H1 (cell line): Measurements from ENCODE around the gene MAP3K6. TPM values are rescaled to one million over a fixed set of nuclear protein-coding genes. Genes with fewer than 3 reads are reported as not detected.

ENCODE experiments used
- CTCF ChIA-PET: fragments of 300-600 bp; sonication (Branson Sonifier 250); formaldehyde crosslinking; loops from one replicate; lab custom pipeline; 2021; ENCODE audit not compliant: partially characterized antibody; lab: Charles Lee
- POLR2A ChIA-PET: fragments of 300-600 bp; sonication (Branson Sonifier 250); formaldehyde crosslinking; loops from one replicate; lab custom pipeline; 2021; ENCODE audit warnings: inconsistent platforms; ENCODE audit not compliant: partially characterized antibody; lab: Charles Lee
- DNase-seq, 2 experiments: peaks; one replicate each; pipeline versions ENCODE4 v3.0.0 to v3.0.0-alpha.2; 2010 to 2022; ENCODE audit warnings: low spot score in 2 of 2, low read depth in 1 of 2, mixed read lengths in 1 of 2
- FAIRE-seq: peaks from 2 replicates; lab custom pipeline; 2011; peaks lifted over from hg19 to GRCh38; lab: Jason Lieb, UNC
- H2AFZ ChIP-seq: 2 replicates; pipeline ENCODE4 v1.8.1; 2012; ENCODE audit warnings: low read length, inconsistent platforms
- H2AK5ac ChIP-seq: 2 replicates; pipeline ENCODE4 v1.6.1; 2013; ENCODE audit warnings: low read depth, low read length
- H2BK120ac ChIP-seq: replicated peaks from 2 replicates; pipeline ENCODE3; 2013; ENCODE audit warnings: low read depth, low read length, inconsistent platforms
- H2BK12ac ChIP-seq: 2 replicates; pipeline ENCODE4 v1.6.1; 2013; ENCODE audit warnings: low read depth, low read length
- H2BK15ac ChIP-seq: 2 replicates; pipeline ENCODE4 v1.6.1; 2013; ENCODE audit warnings: low read length
- H2BK20ac ChIP-seq: 2 replicates; pipeline ENCODE4 v1.6.1; 2013; ENCODE audit warnings: low read length
- H2BK5ac ChIP-seq: 2 replicates; pipeline ENCODE4 v1.6.1; 2013; ENCODE audit warnings: low read depth, low read length
- H3K14ac ChIP-seq: 2 replicates; pipeline ENCODE4 v1.6.1; 2013; ENCODE audit warnings: inconsistent platforms; ENCODE audit not compliant: insufficient read length
- H3K18ac ChIP-seq: 2 replicates; pipeline ENCODE4 v1.6.1; 2013; ENCODE audit warnings: low read length; ENCODE audit errors: extremely low read depth
- H3K23ac ChIP-seq: 2 replicates; pipeline ENCODE4 v1.6.1; 2013; ENCODE audit warnings: inconsistent platforms; ENCODE audit not compliant: insufficient read length
- H3K23me2 ChIP-seq: 2 replicates; pipeline ENCODE4 v1.6.1; 2013; ENCODE audit warnings: low read depth, low read length
- H3K27ac ChIP-seq: 2 replicates; pipeline ENCODE4 v1.6.1; 2011; ENCODE audit warnings: low read depth, low read length, inconsistent platforms
- H3K27me3 ChIP-seq, 4 experiments: replicated peaks in 1 of 4; 1 replicate in 1 of 4; 2 replicates in 3 of 4; pipeline versions ENCODE4 v1.6.1 to v1.8.1; 2011 to 2013; ENCODE audit warnings: low read length in 3 of 4, mild to moderate bottlenecking in 3 of 4, inconsistent platforms in 2 of 4, mixed read lengths in 2 of 4, moderate library complexity in 1 of 4; ENCODE audit not compliant: control insufficient read depth in 3 of 4, insufficient read depth in 3 of 4; ENCODE audit errors: extremely low read depth in 1 of 4
- H3K36me3 ChIP-seq, 4 experiments: 2 replicates each; pipeline versions ENCODE4 v1.6.1 to v1.8.1; 2011 to 2013; ENCODE audit warnings: mild to moderate bottlenecking in 4 of 4, low read length in 3 of 4, moderate library complexity in 2 of 4, control low read depth in 1 of 4, inconsistent platforms in 1 of 4; ENCODE audit not compliant: insufficient read depth in 4 of 4, control insufficient read depth in 2 of 4
- H3K4ac ChIP-seq: replicated peaks from 2 replicates; pipeline ENCODE3; 2013; ENCODE audit warnings: low read length, low read depth, mixed read lengths, inconsistent platforms; ENCODE audit not compliant: insufficient read length
- H3K4me1 ChIP-seq, 4 experiments: replicated peaks in 1 of 4; 1 replicate in 1 of 4; 2 replicates in 3 of 4; pipeline versions ENCODE4 v1.6.1 to v1.8.1; 2011 to 2013; ENCODE audit warnings: low read length in 3 of 4, inconsistent platforms in 2 of 4, mixed read lengths in 1 of 4; ENCODE audit not compliant: insufficient read depth in 4 of 4, control insufficient read depth in 3 of 4
- H3K4me2 ChIP-seq, 2 experiments: 2 replicates each; pipeline versions ENCODE4 v1.6.1 to v1.8.1; 2011 to 2013; ENCODE audit warnings: low read depth in 2 of 2, low read length in 2 of 2, control low read depth in 1 of 2, inconsistent platforms in 1 of 2, mild to moderate bottlenecking in 1 of 2; ENCODE audit not compliant: insufficient read depth in 1 of 2
- H3K4me3 ChIP-seq, 4 experiments: fragments of 200-600, 300-600 bp in 1 of 4; sonication (generic), shearing (Covaris generic), sonication (Bioruptor Twin) in 1 of 4; 2 replicates each; pipeline versions ENCODE4 v1.5.1 to v1.8.1; 2011 to 2016; ENCODE audit warnings: low read length in 4 of 4, low read depth in 3 of 4, control low read depth in 2 of 4, inconsistent platforms in 2 of 4, mild to moderate bottlenecking in 2 of 4, mixed read lengths in 1 of 4, moderate library complexity in 1 of 4; ENCODE audit not compliant: insufficient read depth in 2 of 4; ENCODE audit errors: extremely low read depth in 1 of 4
- H3K56ac ChIP-seq: replicated peaks from 2 replicates; pipeline ENCODE3; 2013; ENCODE audit warnings: low read depth, mild to moderate bottlenecking, mixed read lengths, low read length, inconsistent platforms; ENCODE audit not compliant: insufficient read length
- H3K79me1 ChIP-seq: 2 replicates; pipeline ENCODE4 v1.6.1; 2013; ENCODE audit warnings: low read depth, low read length, control low read depth
- H3K79me2 ChIP-seq, 2 experiments: 2 replicates each; pipeline versions ENCODE4 v1.6.1 to v1.8.1; 2012 to 2013; ENCODE audit warnings: low read length in 2 of 2, mild to moderate bottlenecking in 2 of 2, inconsistent platforms in 1 of 2; ENCODE audit not compliant: insufficient read depth in 2 of 2, control insufficient read depth in 1 of 2
- H3K9ac ChIP-seq, 4 experiments: replicated peaks in 1 of 4; 1 replicate in 1 of 4; 2 replicates in 3 of 4; pipeline versions ENCODE4 v1.6.1 to v1.8.1; 2011 to 2013; ENCODE audit warnings: low read depth in 3 of 4, low read length in 3 of 4, control low read depth in 2 of 4, mild to moderate bottlenecking in 2 of 4, moderate library complexity in 2 of 4, inconsistent platforms in 1 of 4; ENCODE audit errors: extremely low read depth in 1 of 4
- H3K9me3 ChIP-seq, 2 experiments: 2 replicates each; pipeline versions ENCODE4 v1.6.1 to v1.8.1; 2012 to 2013; ENCODE audit warnings: mild to moderate bottlenecking in 2 of 2, moderate library complexity in 2 of 2, control low read depth in 1 of 2, inconsistent platforms in 1 of 2, low read depth in 1 of 2, low read length in 1 of 2, mixed read lengths in 1 of 2; ENCODE audit not compliant: insufficient read depth in 2 of 2
- H4K20me1 ChIP-seq, 2 experiments: replicated peaks in 1 of 2; 2 replicates each; pipeline versions ENCODE3 to v1.8.1; 2011 to 2013; ENCODE audit warnings: inconsistent platforms in 2 of 2, low read length in 2 of 2, mild to moderate bottlenecking in 1 of 2; ENCODE audit not compliant: insufficient read depth in 2 of 2, control insufficient read depth in 1 of 2
- H4K5ac ChIP-seq: 2 replicates; pipeline ENCODE4 v1.6.1; 2013; ENCODE audit warnings: low read length, low read depth, mixed read lengths, inconsistent platforms; ENCODE audit not compliant: insufficient read length
- H4K8ac ChIP-seq: 2 replicates; pipeline ENCODE4 v1.8.0; 2013; ENCODE audit warnings: mild to moderate bottlenecking, moderate library complexity, low read length, inconsistent platforms; ENCODE audit not compliant: insufficient read depth; ENCODE audit errors: extremely low read depth
- H4K91ac ChIP-seq: replicated peaks from 2 replicates; pipeline ENCODE3; 2013; ENCODE audit warnings: low read length, mixed read lengths, inconsistent platforms; ENCODE audit not compliant: insufficient read length
- CBX8 ChIP-seq: fragments of 300-800, 300-1000 bp; sonication (generic); IDR thresholded peaks from 2 replicates; pipeline ENCODE4 v1.7.1; 2016; ENCODE audit warnings: low read depth, low read length, borderline replicate concordance
- MAFK ChIP-seq: IDR thresholded peaks from 2 replicates; pipeline ENCODE4 v1.6.1; 2012; ENCODE audit warnings: low read depth, mild to moderate bottlenecking, improper control_type of control experiment, low read length
- NRF1 ChIP-seq: IDR thresholded peaks from 2 replicates; pipeline ENCODE4 v1.6.1; 2011; ENCODE audit warnings: mild to moderate bottlenecking, low read depth, low read length, improper control_type of control experiment
- POLR2A ChIP-seq, 2 experiments: IDR thresholded peaks; 1 replicate in 1 of 2; 2 replicates in 1 of 2; pipeline ENCODE4 v1.6.1; 2011; ENCODE audit warnings: low read depth in 2 of 2, low read length in 2 of 2, mild to moderate bottlenecking in 2 of 2; ENCODE audit errors: control extremely low read depth in 1 of 2
- RNF2 ChIP-seq: fragments of 200-900, 300-1000 bp; sonication (generic); IDR thresholded peaks from 2 replicates; pipeline ENCODE4 v1.7.1; 2016; ENCODE audit warnings: borderline replicate concordance, low read depth, mild to moderate bottlenecking, antibody characterized with exemption, low read length; ENCODE audit not compliant: poor library complexity, severe bottlenecking; ENCODE audit errors: missing control alignments
- SIRT6 ChIP-seq: IDR thresholded peaks from one replicate; pipeline ENCODE4 v1.7.1; 2012; ENCODE audit warnings: low read length, inconsistent platforms
- SP4 ChIP-seq: IDR thresholded peaks from 2 replicates; pipeline ENCODE4 v1.6.1; 2012; ENCODE audit warnings: low read length, inconsistent platforms
- WGBS, 2 experiments: shearing (Covaris generic) in 1 of 2; methylation state at CpG; one replicate each; pipeline versions ENCODE4 v1.1.6 to v1.1.7; 2013 to 2015; ENCODE audit warnings: low lambda C conversion rate in 2 of 2, mixed read lengths in 2 of 2, inconsistent platforms in 1 of 2, low coverage in 1 of 2, missing lambda C conversion rate in 1 of 2; ENCODE audit not compliant: insufficient replicate concordance in 2 of 2, insufficient coverage in 1 of 2, insufficient read length in 1 of 2; ENCODE audit errors: extremely low coverage in 1 of 2, missing lambda C conversion rate in 1 of 2; 5-methylcytosine and 5-hydroxymethylcytosine counted together
- polyA plus RNA-seq, 7 experiments: library from polyadenylated mRNA; depleted of rRNA in 3 of 7; stranded (reverse) in 5 of 7; unstranded in 2 of 7; fragments of >200 nt in 5 of 7; fragments of 200-250 nt in 2 of 7; gene quantifications; 1 replicate in 5 of 7; 2 replicates in 1 of 7; 4 replicates in 1 of 7; pipeline versions ENCODE4 v1.2.1 to v1.2.3, GENCODE V29; 2011 to 2013; ENCODE audit warnings: missing spikeins in 2 of 7, mixed read lengths in 2 of 7
- total RNA-seq: library from RNA; stranded (reverse); fragmentation: NEBNext Ultra II Directional; extraction: Animal tissue kit (Norgen Biotek cat#: 25700); gene quantifications from 2 replicates; pipeline ENCODE4 v1.2.1, GENCODE V29; 2021
- TF ChIP-seq, protein P1 (sequence below): IDR thresholded peaks from 2 replicates; pipeline ENCODE4 v1.6.1; 2012; ENCODE audit warnings: inconsistent platforms
- TF ChIP-seq, protein P2 (sequence below): IDR thresholded peaks from 2 replicates; pipeline ENCODE4 v1.6.1; 2012; ENCODE audit warnings: inconsistent platforms

MAP3K6 gene
- total and polyA plus RNA-seq, 2 of the 8 experiments (the other 6 are each of a cell fraction or from before 2014, with no cell fraction given), result 7.4 to 7.6 TPM

DNA sequence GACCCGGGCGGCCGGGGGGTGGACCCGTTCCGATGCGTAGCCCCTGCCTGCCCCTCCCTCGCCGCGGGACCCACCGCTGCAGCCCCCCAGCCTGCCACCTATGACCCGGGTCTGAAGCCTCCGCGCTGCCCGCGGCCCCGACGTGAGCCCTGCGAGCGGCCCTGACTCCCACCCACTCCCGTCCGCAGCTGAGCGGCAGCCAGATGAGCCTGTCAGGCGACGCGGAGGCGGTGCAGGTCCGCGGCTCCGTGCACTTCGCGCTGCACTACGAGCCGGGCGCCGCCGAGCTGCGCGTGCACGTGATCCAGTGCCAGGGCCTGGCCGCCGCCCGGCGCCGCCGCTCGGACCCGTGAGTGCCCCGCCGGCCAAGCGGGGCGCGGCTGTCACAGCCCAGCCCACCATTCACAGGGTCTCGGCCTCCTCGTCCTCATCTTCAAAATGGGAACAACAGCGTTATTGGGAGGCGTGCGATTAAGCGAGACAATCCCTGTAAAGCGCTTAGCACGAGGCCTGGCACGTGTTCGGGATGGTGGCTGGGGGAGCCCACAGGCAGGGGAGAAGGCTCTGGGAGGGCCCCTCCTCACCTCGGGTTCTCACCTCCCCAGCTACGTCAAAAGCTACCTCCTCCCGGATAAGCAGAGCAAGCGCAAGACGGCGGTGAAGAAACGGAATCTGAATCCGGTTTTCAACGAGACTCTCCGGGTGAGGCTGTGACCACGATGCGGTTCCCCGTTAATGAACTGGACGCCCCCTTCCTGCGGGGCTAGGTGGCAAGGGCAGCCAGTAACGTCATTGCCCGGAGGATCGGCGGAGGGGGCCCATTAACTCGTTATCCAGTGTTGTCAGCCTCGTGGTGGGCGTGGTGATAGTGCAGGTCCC, 16.7 kb downstream of the MAP3K6 start:
- no peaks in the 10 kb centered on the region for H3K79me1 ChIP-seq
- H2BK20ac ChIP-seq, result peak overlapping the region; percentile 61; the same call in 1 of the 2 replicates
- H3K4me2 ChIP-seq, result peak overlapping the region; percentile 77 to 83
- no peak overlapping the region for H2BK120ac ChIP-seq
- peaks cover 0 to 4% of the 10 kb centered on the region in 2 experiments; a peak in 1 of 4 replicates for H3K79me2 ChIP-seq
- H3K23ac ChIP-seq, result no peak overlapping the region
- no peak for FAIRE-seq
- no peak overlapping the region for H3K14ac ChIP-seq
- peaks cover 0 to 6% of the 10 kb centered on the region in 2 experiments for H4K20me1 ChIP-seq
- no peak overlapping the region for H2BK15ac ChIP-seq
- WGBS, 2 experiments, result 11% methylated on average over 71 of the region's 84 CpGs; no CpG with 5 or more reads in 1 of the 2 experiments
- H4K8ac ChIP-seq, result peak overlapping the region; percentile 57
- peak overlapping the region; percentile 47 to 63 (median 51) for H3K4me3 ChIP-seq
- H2BK5ac ChIP-seq, result 0 out of 2 replicates have a peak overlapping the region, but pooled peaks have one; percentile 67
- peak overlapping the region; percentile 10; the same call in 1 of the 2 replicates for H2AK5ac ChIP-seq
- peaks cover 0 to 8% (median 6%) of the 10 kb centered on the region in 4 experiments; a peak in 5 of 7 replicates for H3K27me3 ChIP-seq
- peak in 1 of 2 experiments; percentile 83 for DNase-seq
- peak overlapping the region; percentile 34 for H3K18ac ChIP-seq
- peak overlapping the region in 2 of 4 experiments; percentile 13 to 29; a peak in 2 of 7 replicates for H3K9ac ChIP-seq
- H3K36me3 ChIP-seq, result 0 out of 8 replicates have a peak, but pooled peaks cover 0 to 3% (median 0%) of the 10 kb centered on the region in 4 experiments
- peak overlapping the region; percentile 87 for H4K91ac ChIP-seq
- no peaks in the 10 kb centered on the region for H3K9me3 ChIP-seq
- no peak overlapping the region for H4K5ac ChIP-seq
- CTCF ChIA-PET, result interaction anchor here (0.9 to 28.8 kb wide), 14 partner anchors 7 to 313 kb away, joined by 3 to 625 read pairs (median 9); partner anchors contain the start of genes CD164L2, FCN3, GPR3 and MAP3K6
- peak overlapping the region; percentile 80; the same call in 1 of the 2 replicates for H2BK12ac ChIP-seq
- H3K56ac ChIP-seq, result no peak overlapping the region
- H3K4ac ChIP-seq, result peak overlapping the region; percentile 92
- H3K23me2 ChIP-seq, result peaks cover 23% of the 10 kb centered on the region
- POLR2A ChIA-PET, result interaction anchor here (0.7 to 10.9 kb wide), 23 partner anchors 10 to 356 kb away, joined by 3 to 101 read pairs (median 5); partner anchors contain the start of genes MAP3K6, SYTL1, TMEM222 and TRNP1
- no peak overlapping the region; the same call in 1 of the 2 replicates for H2AFZ ChIP-seq
- H3K27ac ChIP-seq, result no peak overlapping the region
- H3K4me1 ChIP-seq, result peaks cover 0 to 20% (median 8%) of the 10 kb centered on the region in 4 experiments; a peak in 6 of 7 replicates
- TF ChIP-seq SIRT6, result no peak
- TF ChIP-seq POLR2A (IDR thresholded peaks at IDR 0.05; ENCODE audit: control extremely low read depth in 1 of 2, low read depth in 2 of 2, low read length in 2 of 2), result 0 out of 3 replicates have a peak, but pooled peaks of 1 of the 2 experiments have one; percentile 24
- TF ChIP-seq RNF2, result peak; percentile 65
- TF ChIP-seq, protein P1, sequence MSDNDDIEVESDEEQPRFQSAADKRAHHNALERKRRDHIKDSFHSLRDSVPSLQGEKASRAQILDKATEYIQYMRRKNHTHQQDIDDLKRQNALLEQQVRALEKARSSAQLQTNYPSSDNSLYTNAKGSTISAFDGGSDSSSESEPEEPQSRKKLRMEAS, result peak; percentile 95
- TF ChIP-seq, protein P2, sequence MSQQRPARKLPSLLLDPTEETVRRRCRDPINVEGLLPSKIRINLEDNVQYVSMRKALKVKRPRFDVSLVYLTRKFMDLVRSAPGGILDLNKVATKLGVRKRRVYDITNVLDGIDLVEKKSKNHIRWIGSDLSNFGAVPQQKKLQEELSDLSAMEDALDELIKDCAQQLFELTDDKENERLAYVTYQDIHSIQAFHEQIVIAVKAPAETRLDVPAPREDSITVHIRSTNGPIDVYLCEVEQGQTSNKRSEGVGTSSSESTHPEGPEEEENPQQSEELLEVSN, result peak; percentile 89; the same call in 1 of the 2 replicates
- TF ChIP-seq NRF1, result no peak
- TF ChIP-seq SP4, result no peak
- TF ChIP-seq MAFK, result no peak
- no peak for TF ChIP-seq CBX8
